Thymus (tissue), 11 donors: Measurements from ENCODE around the gene ABCA13. TPM values are rescaled to one million over a fixed set of nuclear protein-coding genes. Genes with fewer than 3 reads are reported as not detected.
"Not testable (repeated sequence)": the region's sequence is repeated elsewhere in the genome, so short reads cannot be mapped to it uniquely, and the experiment has no call there.

ENCODE experiments used
- DNase-seq, 9 donors: peaks; one replicate each; pipeline ENCODE4 v3.0.0-alpha.2; 2013; ENCODE audit warnings: low spot score in 9 of 9, low read depth in 6 of 9, missing footprints in 1 of 9
- H3K27ac ChIP-seq, 2 donors: one replicate each; pipeline ENCODE4 v1.5.1; 2013; ENCODE audit warnings: control low read depth in 1 of 2, low read depth in 1 of 2, low read length in 1 of 2, mild to moderate bottlenecking in 1 of 2, moderate library complexity in 1 of 2
- H3K27me3 ChIP-seq, 2 donors: one replicate each; pipeline ENCODE4 v1.5.1; 2013; ENCODE audit warnings: low read length in 1 of 2; ENCODE audit not compliant: control insufficient read depth in 2 of 2, insufficient read depth in 1 of 2
- H3K36me3 ChIP-seq, 2 donors: one replicate each; pipeline ENCODE4 v1.5.1; 2013; ENCODE audit warnings: low read length in 1 of 2, mild to moderate bottlenecking in 1 of 2, moderate library complexity in 1 of 2; ENCODE audit not compliant: control insufficient read depth in 2 of 2, insufficient read depth in 2 of 2
- H3K4me1 ChIP-seq, 2 donors: one replicate each; pipeline ENCODE4 v1.5.1; 2013; ENCODE audit warnings: low read length in 2 of 2; ENCODE audit not compliant: control insufficient read depth in 2 of 2, insufficient read depth in 2 of 2
- H3K4me3 ChIP-seq, 2 donors: one replicate each; pipeline ENCODE4 v1.5.1; 2013; ENCODE audit warnings: low read length in 2 of 2, control low read depth in 1 of 2, mild to moderate bottlenecking in 1 of 2
- H3K9me3 ChIP-seq, 2 donors: one replicate each; pipeline ENCODE4 v1.5.1; 2013; ENCODE audit warnings: low read length in 1 of 2, mild to moderate bottlenecking in 1 of 2; ENCODE audit not compliant: control insufficient read depth in 2 of 2, insufficient read depth in 1 of 2
- WGBS: extraction: QIAGEN DNeasy Blood & Tissue Kit; methylation state at CpG from one replicate; pipeline ENCODE4 v1.1.7; 2013; 5-methylcytosine and 5-hydroxymethylcytosine counted together
- polyA plus RNA-seq: library from polyadenylated mRNA; stranded (reverse); fragments of 200-250 nt; gene quantifications from one replicate; pipeline ENCODE4 v1.2.3, GENCODE V29; 2013
- total RNA-seq: library from RNA; stranded (reverse); fragments of 120-200 nt; gene quantifications from one replicate; pipeline ENCODE4 v1.2.4, GENCODE V29; 2013
- donor health status: healthy.

ABCA13 gene
- total and polyA plus RNA-seq, 2 donors = 0.76 to 0.91 TPM

DNA sequence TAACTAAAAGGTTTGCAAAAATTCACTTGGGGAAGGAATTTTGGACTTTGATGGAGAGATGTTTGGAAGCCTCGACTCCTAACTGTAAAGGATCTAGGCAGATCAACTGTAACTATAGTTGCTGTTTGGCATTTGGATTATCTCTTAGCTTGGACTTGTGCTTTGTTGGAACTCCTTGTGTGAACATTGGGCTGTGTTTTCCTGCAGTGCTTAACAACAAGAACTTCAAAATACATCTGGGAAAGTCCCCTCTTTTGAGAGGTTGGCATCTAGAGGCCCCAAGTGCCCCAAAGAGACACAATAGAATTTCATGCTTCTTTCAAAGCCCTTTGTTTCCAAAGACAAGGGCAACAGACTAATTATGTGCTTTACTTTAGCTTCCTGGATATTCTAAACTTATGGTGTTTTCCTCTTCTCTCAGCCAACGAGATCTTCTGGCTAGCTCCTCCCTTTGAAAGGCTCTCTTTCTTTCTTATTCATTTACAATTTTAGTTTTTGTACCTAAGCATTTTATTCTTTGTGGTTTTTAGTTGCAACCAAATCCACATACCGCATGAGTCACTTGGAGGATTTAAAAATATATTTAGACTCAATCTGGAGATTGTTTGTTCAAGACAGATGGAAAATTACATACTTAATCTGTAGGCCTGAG lies 11.6 kb downstream of the ABCA13 start:
- WGBS = 45% methylated on average over 3 of the region's 3 CpGs
- H3K36me3 ChIP-seq = no peaks in the 10 kb centered on the region
- H3K4me1 ChIP-seq = no peaks in the 10 kb centered on the region
- H3K27ac ChIP-seq = no peak overlapping the region
- H3K27me3 ChIP-seq = no peaks in the 10 kb centered on the region
- DNase-seq = no peak
- H3K4me3 ChIP-seq = no peak overlapping the region
- no peaks in the 10 kb centered on the region for H3K9me3 ChIP-seq

DNA sequence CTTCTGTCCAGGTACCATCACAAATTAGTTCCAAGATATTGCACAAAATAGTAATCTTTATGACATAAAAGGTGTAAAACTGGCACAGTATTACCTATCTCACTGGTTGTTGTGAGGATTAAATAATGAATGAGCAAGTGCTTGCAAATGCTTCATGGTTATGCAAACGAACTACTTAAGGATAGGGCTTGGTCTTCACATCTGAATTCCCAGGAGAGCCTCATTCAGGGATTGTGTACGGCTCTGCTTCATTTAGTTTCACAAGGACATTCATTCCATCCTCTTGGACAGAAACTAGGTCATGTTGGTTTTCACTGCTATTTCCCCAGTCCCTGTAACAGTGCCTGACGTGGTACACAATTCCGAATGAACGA lies 12.1 kb downstream of the ABCA13 start:
- Histone ChIP-seq H3K27ac (no peak overlapping the region), H3K4me1 (no peaks in the 10 kb centered on the region), H3K4me3 (no peak overlapping the region), H3K27me3 (no peaks in the 10 kb centered on the region), H3K36me3 (no peaks in the 10 kb centered on the region), H3K9me3 (no peaks in the 10 kb centered on the region)
- 93% methylated on average over 5 of the region's 5 CpGs for WGBS
- no peak for DNase-seq

DNA sequence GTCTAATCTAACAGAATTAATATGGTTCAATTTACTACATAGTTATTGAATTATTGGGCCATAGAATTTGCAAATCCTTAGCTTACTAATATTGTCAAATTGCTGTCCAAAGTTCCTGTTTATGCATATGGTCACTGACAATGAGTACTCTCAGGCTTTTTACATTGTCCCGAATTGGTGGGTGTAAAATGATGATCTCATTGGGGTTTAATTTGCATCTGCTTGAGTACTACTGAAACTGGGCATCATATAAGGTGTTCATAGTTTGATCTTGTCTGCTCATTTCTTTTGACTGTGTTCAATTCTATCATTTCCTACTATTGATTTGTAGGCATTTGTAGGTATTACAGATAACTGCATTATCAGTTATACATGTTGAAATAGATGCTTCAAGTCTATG lies 12.7 kb downstream of the ABCA13 start:
- H3K4me3 ChIP-seq = no peak overlapping the region

DNA sequence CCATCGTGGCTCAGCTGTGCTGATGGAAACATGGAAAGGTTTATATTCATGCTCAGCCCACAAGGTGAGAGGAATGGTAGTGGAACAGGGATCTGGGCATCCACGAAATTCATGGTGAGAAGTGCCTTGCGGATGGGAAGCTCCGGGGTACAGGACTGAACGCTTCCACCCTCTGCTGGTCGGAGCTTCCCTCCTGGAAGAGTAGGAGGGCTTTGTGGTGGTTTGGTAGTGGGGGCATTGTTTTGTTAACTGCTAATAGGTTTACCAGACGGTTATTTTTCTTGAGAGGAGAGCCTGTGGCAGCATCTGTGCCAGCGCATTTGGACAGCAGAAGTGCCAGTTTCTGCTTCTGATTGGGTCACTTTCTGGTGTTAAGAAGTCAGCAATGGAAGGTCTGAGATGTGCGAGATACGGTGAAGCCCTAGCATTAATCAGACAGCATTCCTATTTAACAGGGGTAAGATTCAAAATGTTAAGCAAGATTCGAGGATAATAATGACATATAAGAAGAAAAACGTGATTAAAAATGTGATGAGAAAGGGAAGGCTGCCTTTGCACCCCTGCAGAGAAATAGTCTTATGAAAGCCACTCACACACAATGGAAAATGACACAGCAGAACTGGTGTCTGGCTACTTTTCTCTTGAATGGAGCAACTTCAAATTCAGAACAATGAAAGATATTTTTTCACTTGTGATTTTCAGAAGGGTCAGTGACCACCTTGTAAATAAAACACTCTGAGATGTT lies 17.7 kb downstream of the ABCA13 start:
- no peaks in the 10 kb centered on the region for H3K9me3 ChIP-seq
- no peaks in the 10 kb centered on the region for H3K27me3 ChIP-seq
- no peak for DNase-seq
- no peak overlapping the region for H3K27ac ChIP-seq
- no peaks in the 10 kb centered on the region for H3K4me1 ChIP-seq
- H3K4me3 ChIP-seq = no peak overlapping the region
- WGBS = 94% methylated on average over 12 of the region's 12 CpGs
- no peaks in the 10 kb centered on the region for H3K36me3 ChIP-seq

More for the DNA sequence above, 12.7 kb downstream of the ABCA13 start:
- H3K27me3 ChIP-seq = no peaks in the 10 kb centered on the region
- H3K9me3 ChIP-seq = no peaks in the 10 kb centered on the region
- no peaks in the 10 kb centered on the region for H3K36me3 ChIP-seq
- DNase-seq = no peak
- WGBS = 96% methylated on average over 1 of the region's 1 CpG
- H3K27ac ChIP-seq = no peak overlapping the region
- no peaks in the 10 kb centered on the region for H3K4me1 ChIP-seq

GRCh38 chr7:48192996-48193395 lies 21.7 kb downstream of the ABCA13 start:
- Histone ChIP-seq H3K27ac (no peak overlapping the region), H3K4me3 (no peak overlapping the region), H3K36me3 (no peaks in the 10 kb centered on the region), H3K4me1 (no peaks in the 10 kb centered on the region), H3K27me3 (no peaks in the 10 kb centered on the region), H3K9me3 (no peaks in the 10 kb centered on the region)
- 89% methylated on average over 1 of the region's 1 CpG for WGBS
- DNase-seq = no peak

DNA sequence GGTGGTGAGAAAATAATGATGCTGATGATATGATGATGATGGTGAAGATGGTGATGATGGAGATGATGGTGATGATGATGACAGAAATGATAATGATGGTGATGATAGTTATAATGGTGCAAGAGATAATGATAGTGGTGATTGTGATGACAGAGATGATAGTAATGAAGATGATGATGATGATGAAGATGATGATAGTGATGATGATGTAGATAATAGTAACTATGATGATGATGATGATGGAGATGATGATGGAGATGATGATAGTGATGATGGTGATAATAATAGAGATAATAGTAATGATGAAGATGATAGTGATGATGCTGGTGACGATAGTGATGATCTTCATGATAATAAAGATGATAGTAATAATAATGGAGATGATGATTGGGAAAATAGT lies 22.2 kb downstream of the ABCA13 start:
- Histone ChIP-seq H3K4me1 (no peaks in the 10 kb centered on the region), H3K27ac (no peak overlapping the region), H3K27me3 (no peaks in the 10 kb centered on the region), H3K9me3 (no peaks in the 10 kb centered on the region), H3K4me3 (no peak overlapping the region), H3K36me3 (no peaks in the 10 kb centered on the region)
- 0% methylated on average over 1 of the region's 1 CpG for WGBS
- no peak for DNase-seq

GRCh38 chr7:48200946-48201589 lies 29.8 kb downstream of the ABCA13 start:
- not testable (repeated sequence) for H3K9me3 ChIP-seq, H3K4me1 ChIP-seq, H3K4me3 ChIP-seq, H3K36me3 ChIP-seq, H3K27me3 ChIP-seq, DNase-seq, H3K27ac ChIP-seq
- WGBS = 95% methylated on average over 19 of the region's 19 CpGs

DNA sequence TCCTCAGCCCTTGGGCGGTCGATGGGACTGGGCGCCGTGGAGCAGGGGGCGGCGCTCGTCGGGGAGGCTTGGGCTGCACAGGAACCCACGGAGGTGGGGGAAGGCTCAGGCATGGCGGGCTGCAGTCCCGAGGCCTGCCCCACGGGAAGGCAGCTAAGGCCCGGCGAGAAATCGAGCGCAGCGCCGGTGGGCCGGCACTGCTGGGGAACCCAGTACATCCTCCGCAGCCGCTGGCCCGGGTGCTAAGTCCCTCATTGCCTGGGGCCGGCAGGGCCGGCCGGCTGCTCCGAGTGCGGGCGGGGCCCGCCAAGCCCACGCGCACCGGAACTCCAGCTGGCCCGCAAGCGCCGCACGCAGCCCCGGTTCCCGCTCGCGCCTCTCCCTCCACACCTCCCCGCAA lies 31.7 kb downstream of the ABCA13 start:
- not testable (repeated sequence) for H3K27me3 ChIP-seq, H3K36me3 ChIP-seq, H3K4me1 ChIP-seq, DNase-seq, H3K27ac ChIP-seq, H3K4me3 ChIP-seq, H3K9me3 ChIP-seq
- whole genome bisulfite sequencing = 98% methylated on average over 41 of the region's 41 CpGs

- Histone ChIP-seq H3K36me3 (no peaks in the 10 kb centered on the region), H3K27me3 (no peaks in the 10 kb centered on the region), H3K4me1 (no peaks in the 10 kb centered on the region), H3K9me3 (peaks cover 0 to 4% of the 10 kb centered on the region in 2 donors), H3K27ac (no peak overlapping the region), H3K4me3 (no peak overlapping the region)
- WGBS = 97% methylated on average over 1 of the region's 1 CpG
- DNase-seq = no peak
Observed at GRCh38 chr7:48207155-48207675, 36.0 kb downstream of the ABCA13 start.
